K562 (cell line): ENCODE measurements around the gene ATP6V0E1. TPM values are rescaled to one million over a fixed set of nuclear protein-coding genes. Genes with fewer than 3 reads are reported as not detected.
"Not testable (repeated sequence)": the region's sequence is repeated elsewhere in the genome, so short reads cannot be mapped to it uniquely, and the experiment has no call there.

Source experiments
- ATAC-seq: fragments of 200-7000 bp; cut with Tn5 transposase; 3 replicates; pipeline ENCODE4 v1.9.1; 2020; ENCODE audit warnings: moderate library complexity
- BruUV-seq: library from RNA; stranded (reverse); fragments of 400-500 nt; replicated peaks from 2 replicates; lab custom pipeline; 2021; lab: Mats Ljungman, UMichigan
- CTCF ChIA-PET: fragments of 300-600 bp; formaldehyde crosslinking; extraction: SDS; loops from one replicate; lab custom pipeline; 2021; ENCODE audit warnings: low intra/inter-chr PET ratio; lab: Yijun Ruan, JAX
- POLR2A ChIA-PET: fragments of 300-600, 350-650 bp; sonication (Branson Sonifier 250); formaldehyde crosslinking; extraction: SDS; loops from one replicate; lab custom pipeline; 2021; ENCODE audit warnings: antibody characterized with exemption, inconsistent platforms; lab: Yijun Ruan, JAX
- DNase-seq, 4 experiments: peaks; one replicate each; pipeline versions ENCODE4 v3.0.0 to v3.0.0-alpha.2; 2011 to 2018; ENCODE audit warnings: low spot score in 3 of 4, mixed read lengths in 3 of 4; ENCODE audit errors: extremely low read depth in 1 of 4
- FAIRE-seq: peaks from 2 replicates; lab custom pipeline; 2011; peaks lifted over from hg19 to GRCh38; lab: Jason Lieb, UNC
- H2AFZ ChIP-seq: 2 replicates; pipeline ENCODE4 v1.6.0; 2011; ENCODE audit warnings: low read depth, low read length, control low read depth, inconsistent platforms
- H3K27ac ChIP-seq: fragments of 200-600 bp; 3 replicates; pipeline ENCODE4 v1.8.0; 2011; ENCODE audit warnings: low read depth, mild to moderate bottlenecking, control low read depth, inconsistent platforms, low read length, moderate library complexity, mixed read lengths; ENCODE audit errors: extremely low read depth
- H3K27me3 ChIP-seq, 2 experiments: fragments of 300-600 bp in 1 of 2; 2 replicates in 1 of 2; 3 replicates in 1 of 2; pipeline versions ENCODE4 v1.6.0 to v1.8.0; 2011; ENCODE audit warnings: inconsistent platforms in 2 of 2, low read length in 2 of 2, mild to moderate bottlenecking in 1 of 2, mixed read lengths in 1 of 2, moderate library complexity in 1 of 2; ENCODE audit not compliant: control insufficient read depth in 2 of 2, insufficient read depth in 2 of 2
- H3K36me3 ChIP-seq: fragments of 300-600 bp; 3 replicates; pipeline ENCODE4 v1.8.0; 2011; ENCODE audit warnings: mild to moderate bottlenecking, low read length, inconsistent platforms; ENCODE audit not compliant: control insufficient read depth, insufficient read depth
- H3K4me1 ChIP-seq, 2 experiments: fragments of 200-600 bp in 1 of 2; replicated peaks in 1 of 2; 2 replicates in 1 of 2; 3 replicates in 1 of 2; pipeline versions ENCODE4 v1.5.1 to v1.8.0; 2011; ENCODE audit warnings: inconsistent platforms in 2 of 2, low read length in 2 of 2, mild to moderate bottlenecking in 1 of 2, mixed read lengths in 1 of 2, moderate library complexity in 1 of 2; ENCODE audit not compliant: control insufficient read depth in 2 of 2, insufficient read depth in 2 of 2
- H3K4me2 ChIP-seq: 2 replicates; pipeline ENCODE4 v1.6.1; 2011; ENCODE audit warnings: low read length, control low read depth, inconsistent platforms, mixed read lengths; ENCODE audit not compliant: insufficient read depth
- H3K4me3 ChIP-seq: fragments of 200-600 bp; sonication (generic), shearing (Covaris generic); 2 replicates; pipeline ENCODE4 v1.5.1; 2016; ENCODE audit warnings: control low read depth, inconsistent platforms
- H3K79me2 ChIP-seq: fragments of 200-600 bp; 3 replicates; pipeline ENCODE4 v1.8.0; 2011; ENCODE audit warnings: low read length, inconsistent platforms; ENCODE audit not compliant: control insufficient read depth, insufficient read depth
- H3K9ac ChIP-seq, 2 experiments: 2 replicates each; pipeline versions ENCODE4 v1.6.0 to v1.6.1; 2011; ENCODE audit warnings: low read depth in 2 of 2, low read length in 2 of 2, control low read depth in 1 of 2, inconsistent platforms in 1 of 2, mild to moderate bottlenecking in 1 of 2, mixed read lengths in 1 of 2; ENCODE audit not compliant: insufficient read depth in 1 of 2
- H3K9me1 ChIP-seq: one replicate; pipeline ENCODE4 v1.6.0; 2011; ENCODE audit warnings: inconsistent platforms, mild to moderate bottlenecking, low read length, moderate library complexity; ENCODE audit not compliant: control insufficient read depth, insufficient read depth
- H3K9me3 ChIP-seq: replicated peaks from 2 replicates; pipeline ENCODE4 v1.5.1; 2011; ENCODE audit warnings: low read depth, low read length, inconsistent platforms; ENCODE audit not compliant: control insufficient read depth, insufficient read depth
- H4K20me1 ChIP-seq: replicated peaks from 2 replicates; pipeline ENCODE4 v1.6.1; 2011; ENCODE audit warnings: low read length, inconsistent platforms, mixed read lengths; ENCODE audit not compliant: control insufficient read depth, insufficient read depth
- CHD2 ChIP-seq: IDR thresholded peaks from 2 replicates; pipeline ENCODE4 v1.6.1; 2011; ENCODE audit warnings: low read depth, low read length
- HOXB6 ChIP-seq: fragments of 250-450 bp; sonication (Bioruptor Pico); IDR thresholded peaks from 2 replicates; pipeline ENCODE4 v1.5.1; 2022; ENCODE audit warnings: mild to moderate bottlenecking, borderline replicate concordance
- KDM2B ChIP-seq: fragments of 250-450 bp; sonication (Bioruptor Pico); IDR thresholded peaks from 2 replicates; pipeline ENCODE4 v1.8.0; 2021; ENCODE audit warnings: mild to moderate bottlenecking, moderate library complexity
- MCM3 ChIP-seq: fragments of 450-650 bp; IDR thresholded peaks from 2 replicates; pipeline ENCODE4 v1.6.1; 2016
- MED1 ChIP-seq: sonication (generic); formaldehyde crosslinking; IDR thresholded peaks from 2 replicates; pipeline ENCODE4 v1.8.1; 2023; ENCODE audit warnings: missing genetic modification reagents, borderline replicate concordance
- ZEB2 ChIP-seq: fragments of 450-650 bp; IDR thresholded peaks from 2 replicates; pipeline ENCODE4 v1.6.1; 2016
- ZZZ3 ChIP-seq: fragments of 450-650 bp; IDR thresholded peaks from 2 replicates; pipeline ENCODE4 v1.6.1; 2016; ENCODE audit warnings: antibody characterized with exemption, mild to moderate bottlenecking, moderate library complexity
- WGBS: fragments of 100-300 bp; shearing (Covaris generic); methylation state at CpG from one replicate; pipeline ENCODE4 v1.1.6; 2016; ENCODE audit warnings: low coverage, mixed read lengths; ENCODE audit not compliant: insufficient coverage; ENCODE audit errors: missing lambda C conversion rate; 5-methylcytosine and 5-hydroxymethylcytosine counted together
- in situ Hi-C: fragments of 300-500 bp; cut with MboI; formaldehyde crosslinking; loops from 4 replicates; pipeline ENCODE4 v1.15.0; 2018; ENCODE audit warnings: inconsistent platforms, mixed read lengths
- intact Hi-C: fragments of 100-400 bp; cut with micrococcal nuclease; formaldehyde crosslinking; loops from 2 replicates; pipeline ENCODE4 v1.14.2; 2022
- polyA plus RNA-seq, 8 experiments: library from polyadenylated mRNA; depleted of rRNA in 4 of 8; stranded (reverse) in 5 of 8; unstranded in 3 of 8; fragments of >200 nt; fragmentation: Nextera tagmentation in 2 of 8; fragmentation: Illumina TruSeq in 1 of 8; extraction: Ambion mirVana in 2 of 8; extraction: Trizol in 1 of 8; gene quantifications; 2 replicates each; pipeline versions ENCODE4 v1.2.1 to v1.2.3, GENCODE V29; 2011 to 2014; ENCODE audit warnings: inconsistent platforms in 1 of 8, missing spikeins in 1 of 8
- total RNA-seq, 7 experiments: library from RNA; depleted of rRNA in 6 of 7; stranded (reverse); fragments of >200 nt in 6 of 7; fragmentation: Illumina TruSeq in 2 of 7; extraction: Trizol in 2 of 7; gene quantifications; 2 replicates each; pipeline versions ENCODE4 v1.2.1 to v1.2.3, GENCODE V29; 2011 to 2021; ENCODE audit warnings: low replicate concordance in 1 of 7

The ATP6V0E1 gene
- total and polyA plus RNA-seq, 9 of the 15 experiments (the other 6 are each of a cell fraction or from before 2014, with no cell fraction given), result 63.8 to 395 (median 112) TPM

- Histone ChIP-seq H3K4me3 (no peak overlapping the region), H2AFZ (no peak overlapping the region)
- TF ChIP-seq KDM2B (CRISPR knock-in tag), result no peak
- no peak for TF ChIP-seq MED1 (CRISPR knock-in tag)
- no peak for TF ChIP-seq ZZZ3
- TF ChIP-seq HOXB6 (CRISPR knock-in tag), result no peak
- TF ChIP-seq ZEB2, result no peak
- TF ChIP-seq MCM3, result no peak
- no peak for TF ChIP-seq CHD2
- TF ChIP-seq, all 486 proteins: peak for 0
- ChIA-PET POLR2A (no interaction called here), CTCF (no interaction called here)
- H3K27me3 ChIP-seq, result no peaks in the 10 kb centered on the region
- no peaks in the 10 kb centered on the region for H4K20me1 ChIP-seq
- no peak overlapping the region for H3K9ac ChIP-seq
- intact Hi-C loops, result no loop called here
- DNase-seq, result no peak
- H3K4me1 ChIP-seq, result no peaks in the 10 kb centered on the region; a peak in 1 of 5 replicates
- ATAC-seq, result no peak
- no TSS peak for BruUV-seq
- H3K9me3 ChIP-seq, result no peaks in the 10 kb centered on the region
- no peak overlapping the region for H3K4me2 ChIP-seq
- in situ Hi-C loops, result no loop called here
- H3K36me3 ChIP-seq, result no peaks in the 10 kb centered on the region
- H3K79me2 ChIP-seq, result no peaks in the 10 kb centered on the region
- WGBS, result 48% methylated on average over 5 of the region's 5 CpGs
- H3K9me1 ChIP-seq, result no peaks in the 10 kb centered on the region
- no peak for FAIRE-seq
- H3K27ac ChIP-seq, result no peak overlapping the region
These were observed 92.4 kb downstream of the ATP6V0E1 start for GRCh38 chr5:173075970-173076369.

GRCh38 chr5:173076471-173076870 is 92.9 kb downstream of the ATP6V0E1 start:
- POLR2A ChIA-PET, result interaction anchor here (0.8 kb wide), 1 partner anchor 90 kb away, joined by 3 read pairs; no protein-coding TSS in a partner anchor
- not testable (repeated sequence) for H3K4me1 ChIP-seq

More at GRCh38 chr5:173076471-173076870, 92.9 kb downstream of the ATP6V0E1 start:
- H3K9me1 ChIP-seq, intact Hi-C loops, H3K9ac ChIP-seq, H4K20me1 ChIP-seq, in situ Hi-C loops, H2AFZ ChIP-seq, H3K79me2 ChIP-seq, FAIRE-seq, H3K27ac ChIP-seq, H3K4me2 ChIP-seq, CTCF ChIA-PET, H3K36me3 ChIP-seq, BruUV-seq, ATAC-seq, DNase-seq, H3K4me3 ChIP-seq, H3K27me3 ChIP-seq, H3K9me3 ChIP-seq: not testable (repeated sequence)
- 25% methylated on average over 4 of the region's 4 CpGs for WGBS
